ENCODE measurements around the gene RBBP8NL.

RBBP8NL gene

GRCh38 chr20:62392621-62393334 lies 34.6 kb downstream of the RBBP8NL start:
- no peak for DNase-seq (ENCODE audit: low spot score)

GRCh38 chr20:62392077-62392418 lies 35.3 kb downstream of the RBBP8NL start:
- no peak for DNase-seq (ENCODE audit: low spot score)

DNA sequence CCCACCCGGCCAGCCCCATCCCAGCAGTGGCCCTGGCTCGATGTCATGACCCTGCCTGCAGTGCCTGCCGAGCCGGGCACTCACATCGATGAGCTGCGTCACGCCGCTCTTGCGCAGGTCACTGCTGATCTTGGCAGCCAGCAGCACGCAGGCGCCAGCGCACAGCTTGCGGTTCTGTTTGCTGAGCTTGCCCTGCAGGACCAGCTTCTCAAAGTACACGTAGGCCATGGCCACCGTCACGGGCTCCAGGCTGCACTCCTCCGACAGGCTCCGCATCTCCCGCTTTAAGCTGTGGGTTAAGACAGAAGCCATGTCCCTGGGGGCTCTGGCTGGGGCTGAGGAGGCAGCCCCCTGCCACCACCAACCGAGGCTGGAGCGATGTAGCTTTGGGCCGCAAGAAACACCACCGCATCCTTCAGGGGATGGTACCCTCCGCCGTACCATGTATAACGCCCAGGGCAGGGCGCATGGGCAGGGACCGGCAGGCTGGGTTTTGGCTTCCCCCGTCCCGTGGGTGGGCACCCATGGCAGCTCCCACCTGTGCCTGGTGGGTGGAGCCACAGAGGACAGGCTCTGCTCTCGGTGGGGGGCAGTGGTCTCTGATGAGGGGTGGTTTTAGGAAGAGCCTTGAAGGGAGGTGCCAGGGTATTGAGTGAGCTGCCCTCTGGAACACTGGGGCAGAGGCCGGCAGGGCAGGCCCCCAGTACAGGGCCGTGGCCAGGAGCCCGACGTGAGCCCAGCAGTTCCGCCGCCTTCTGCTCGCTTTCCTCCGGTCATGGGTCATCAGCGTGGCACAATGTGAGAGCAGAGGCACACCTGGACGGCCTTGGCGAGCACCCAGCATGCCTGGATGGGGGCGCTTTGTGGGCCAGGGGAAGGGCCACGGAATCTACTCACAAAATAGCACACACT lies 35.9 kb downstream of the RBBP8NL start:
- no peak for DNase-seq (ENCODE audit: low spot score)

DNA sequence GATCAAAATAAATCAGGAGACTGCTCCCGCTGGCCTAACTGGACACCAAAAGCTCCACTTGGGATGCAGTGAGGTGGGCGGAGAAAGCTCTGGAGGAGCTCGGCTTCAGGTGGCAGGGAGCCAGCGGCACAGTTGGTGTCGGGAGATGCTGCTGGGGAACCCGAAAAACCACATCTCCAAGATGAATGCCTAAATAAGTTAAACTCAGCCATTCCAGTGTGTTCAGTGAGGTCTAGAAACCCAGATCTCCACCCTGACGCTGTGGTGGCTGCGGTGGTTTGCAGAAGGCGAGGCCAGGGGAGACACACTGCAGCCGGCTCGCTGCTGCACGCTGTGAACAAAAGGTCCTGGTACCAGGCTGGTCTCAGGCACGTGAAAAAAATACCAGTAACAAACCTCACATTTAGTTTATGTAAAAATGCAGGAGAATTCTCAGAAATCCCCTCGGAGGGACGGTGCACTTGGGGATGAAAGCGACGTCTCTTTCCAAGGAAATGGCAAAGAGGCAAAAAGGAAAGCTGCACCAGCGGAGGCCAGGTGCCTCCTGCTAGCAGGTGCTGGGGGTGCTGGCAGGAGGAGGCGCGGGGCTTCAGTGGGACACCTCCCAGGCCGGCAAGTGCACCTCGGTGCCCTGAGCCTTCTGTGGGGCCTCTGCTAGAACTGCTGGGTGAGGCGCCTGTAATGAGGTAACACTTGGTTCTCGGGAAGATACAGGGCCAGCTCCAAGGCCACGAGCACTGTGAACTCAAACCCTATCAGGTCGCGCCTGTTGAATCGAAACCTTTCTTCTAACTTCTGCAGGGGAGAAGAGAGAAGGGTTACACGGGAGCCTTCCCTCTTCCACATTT lies 36.8 kb downstream of the RBBP8NL start:
- no peak for DNase-seq (ENCODE audit: low spot score)

DNA sequence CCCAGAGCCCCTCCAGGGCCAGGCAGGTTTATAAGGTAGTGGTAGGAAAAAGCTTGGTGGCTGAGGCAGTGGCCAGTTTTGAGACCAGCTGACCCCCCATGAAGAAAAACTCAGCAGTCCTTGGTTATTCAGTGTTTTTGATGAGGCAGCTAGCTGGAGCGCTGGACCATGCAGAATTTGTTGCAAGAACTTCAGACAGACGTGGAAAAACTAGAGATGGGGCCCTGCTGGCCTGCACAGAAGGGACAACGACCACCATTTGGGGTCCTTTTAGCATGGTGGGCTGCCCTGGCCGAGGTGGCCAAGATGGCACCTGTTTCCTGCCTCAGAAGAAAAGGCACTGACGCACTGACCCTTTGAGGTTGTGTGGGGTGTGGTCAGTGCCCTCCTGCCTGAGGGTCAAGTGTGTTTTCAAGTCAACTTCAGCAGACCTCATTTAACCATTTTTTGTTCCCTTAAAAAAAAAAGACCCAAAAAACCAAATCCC lies 37.7 kb downstream of the RBBP8NL start:
- no peak for DNase-seq (ENCODE audit: low spot score)

DNA sequence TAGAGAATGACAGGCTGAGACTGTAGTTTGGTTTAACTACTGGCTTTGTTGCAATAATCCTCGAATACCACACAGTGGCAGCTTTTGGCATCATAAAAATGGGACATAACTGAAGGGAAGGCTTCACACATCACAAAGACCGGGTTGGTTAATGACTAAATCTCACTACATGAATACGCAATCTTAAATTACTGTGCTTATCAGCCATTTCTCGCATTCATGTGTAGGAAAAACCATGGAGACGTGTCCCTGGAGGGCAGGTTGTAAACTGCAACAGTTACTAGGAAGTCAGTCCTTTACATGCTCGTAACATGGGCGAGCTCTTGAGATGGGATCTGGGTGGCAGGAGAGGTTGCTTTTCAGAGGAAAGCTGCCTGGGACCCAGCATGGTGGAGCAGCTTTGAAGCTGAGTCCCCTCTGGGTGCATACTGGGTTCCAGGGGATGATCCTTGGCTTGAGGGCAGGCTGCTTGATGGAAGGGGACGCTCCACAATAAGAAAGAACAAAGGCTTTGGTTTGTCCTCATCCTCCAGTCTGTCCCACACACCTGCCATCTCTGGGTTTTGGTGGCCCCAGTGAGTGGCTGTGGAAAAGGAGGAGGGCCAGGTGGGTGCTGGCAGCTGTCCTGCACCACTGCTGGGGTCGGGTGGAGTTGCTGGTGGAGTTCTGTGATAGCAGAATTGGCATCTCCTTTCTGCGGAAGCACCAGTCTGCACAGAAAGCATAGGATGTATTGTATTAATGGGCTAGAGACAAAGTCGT lies 38.3 kb downstream of the RBBP8NL start:
- no peak for DNase-seq (ENCODE audit: low spot score)

DNA sequence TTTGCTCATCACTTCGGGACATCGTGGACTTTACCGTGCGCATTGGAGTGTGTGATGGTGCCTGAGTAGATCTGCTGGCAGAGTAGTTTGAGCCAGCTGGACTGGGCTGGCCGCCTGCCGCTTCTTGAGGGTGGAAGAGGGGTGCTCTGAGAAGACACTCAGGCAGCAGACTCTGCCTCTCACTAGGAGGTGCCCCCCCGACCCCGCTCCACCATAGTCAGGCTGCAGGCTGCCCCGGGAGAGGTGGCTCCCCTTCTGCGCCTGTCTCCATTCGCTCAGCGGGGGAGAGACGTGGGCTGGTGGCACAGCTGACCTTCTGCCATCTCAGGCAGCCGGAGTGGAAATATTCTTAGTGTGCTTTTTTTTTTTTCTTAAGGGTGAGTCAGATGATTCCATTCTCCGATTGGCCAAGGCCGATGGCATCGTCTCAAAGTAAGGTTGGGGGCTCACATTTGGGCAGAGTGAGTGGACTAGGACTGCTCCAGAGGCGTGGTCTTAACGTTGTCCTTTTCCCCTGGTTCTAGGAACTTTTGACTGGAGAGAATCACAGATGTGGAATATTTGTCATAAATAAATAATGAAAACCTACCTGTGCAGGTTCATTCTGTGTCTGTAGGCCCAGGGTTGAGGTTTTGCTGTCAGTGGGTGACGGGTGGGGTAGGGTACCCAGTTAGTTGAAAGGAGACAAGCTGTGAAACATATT lies 39.3 kb downstream of the RBBP8NL start:
- no peak for DNase-seq (ENCODE audit: low spot score)

GRCh38 chr20:62387219-62387913 lies 40.0 kb downstream of the RBBP8NL start:
- no peak for DNase-seq (ENCODE audit: low spot score)

GRCh38 chr20:62386383-62387218 lies 40.7 kb downstream of the RBBP8NL start, which contains the start of gene RPS21:
RPS21 (plus strand) TSS chr20:62387103; CDS start chr20:62387339, 236 bp downstream.
- DNase-seq (ENCODE audit: low spot score) = peak; percentile 96

DNA sequence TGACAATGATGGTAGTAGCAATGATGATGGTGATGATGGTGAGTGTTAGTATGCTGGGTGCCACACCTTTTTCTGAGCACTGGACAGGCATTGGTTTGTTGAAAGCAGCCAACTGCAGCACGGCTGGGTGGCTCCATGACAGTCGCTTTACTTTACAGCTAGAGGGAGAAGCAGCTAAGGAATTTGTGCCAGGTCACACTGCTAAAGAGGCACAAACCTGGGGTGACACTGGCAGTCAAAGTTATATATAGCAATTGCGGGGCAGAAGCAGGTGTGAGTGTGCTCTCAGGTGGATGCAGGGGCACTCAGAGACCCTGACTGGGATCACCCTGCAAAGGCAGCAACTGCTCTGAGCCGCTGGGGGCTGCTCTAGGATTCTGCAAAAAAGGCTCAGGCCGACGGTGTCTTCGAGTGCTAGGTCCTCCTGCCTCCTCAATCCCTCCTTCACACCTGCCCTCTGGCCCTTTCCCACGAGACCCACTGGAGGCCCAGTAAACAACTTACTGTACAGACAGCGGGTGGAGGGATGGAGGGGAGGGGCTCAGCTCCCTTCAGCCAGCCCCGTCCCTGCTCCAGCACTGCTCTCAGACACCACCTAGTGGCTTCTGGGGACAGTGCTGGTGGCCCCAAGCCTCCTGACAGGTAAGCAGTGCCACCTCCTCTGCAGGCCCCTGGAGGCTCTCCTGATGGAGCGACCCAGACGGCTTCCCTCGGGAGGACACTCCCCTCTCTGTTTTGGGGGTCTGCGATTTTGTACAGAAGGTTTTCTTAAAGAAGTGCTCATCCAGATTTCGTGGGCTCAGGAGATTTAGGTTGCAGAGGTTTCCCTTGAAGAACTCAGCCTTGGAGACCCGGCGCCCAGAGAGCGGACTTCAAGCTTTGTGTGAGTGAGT lies 44.8 kb downstream of the RBBP8NL start:
- no peak for DNase-seq (ENCODE audit: low spot score)

DNA sequence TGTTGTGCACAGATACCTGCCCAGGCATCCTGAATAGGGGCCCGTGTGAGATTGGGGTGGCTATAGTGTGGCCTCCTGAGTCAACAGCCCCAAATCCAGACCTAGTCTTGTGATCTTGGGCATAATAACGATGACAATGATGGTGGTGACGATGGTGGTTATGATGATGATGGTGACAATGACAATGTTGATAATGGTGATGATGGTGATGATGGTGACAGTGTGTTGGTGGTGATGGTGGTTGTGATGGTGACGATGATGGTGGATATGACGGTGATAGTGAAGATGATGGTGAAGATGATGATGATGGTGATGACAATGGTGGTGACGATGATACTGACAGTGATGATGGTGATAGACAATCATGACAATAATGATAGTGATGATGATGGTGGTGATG lies 45.5 kb downstream of the RBBP8NL start:
- DNase-seq (ENCODE audit: low spot score) = no peak

GRCh38 chr20:62381202-62381797 lies 46.0 kb downstream of the RBBP8NL start:
- no peak for DNase-seq (ENCODE audit: low spot score)

- DNase-seq (ENCODE audit: low spot score) = no peak
Observed at GRCh38 chr20:62378215-62378614, 49.1 kb downstream of the RBBP8NL start.

GRCh38 chr20:62377615-62378178 lies 49.6 kb downstream of the RBBP8NL start:
- DNase-seq (ENCODE audit: low spot score) = no peak

DNA sequence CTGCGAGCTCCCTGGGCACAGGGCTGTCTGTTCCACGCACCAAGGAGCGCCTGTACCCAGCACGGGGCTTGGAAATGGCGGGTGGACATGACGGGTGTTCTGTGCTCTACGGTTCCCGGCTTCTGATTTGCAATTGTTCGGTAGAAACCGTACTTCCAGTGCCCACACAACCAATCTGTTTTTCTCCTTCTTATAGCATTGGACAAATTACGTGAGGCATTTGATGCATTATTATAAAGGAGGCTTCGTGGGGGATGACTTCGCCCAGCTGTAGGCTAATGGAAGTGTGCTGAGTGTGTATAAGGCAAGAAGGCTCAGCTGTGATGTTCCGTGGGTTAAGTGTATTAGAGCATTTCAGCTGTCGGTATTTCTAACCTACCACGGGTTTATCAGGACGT lies 50.3 kb downstream of the RBBP8NL start:
- no peak for DNase-seq (ENCODE audit: low spot score)

DNA sequence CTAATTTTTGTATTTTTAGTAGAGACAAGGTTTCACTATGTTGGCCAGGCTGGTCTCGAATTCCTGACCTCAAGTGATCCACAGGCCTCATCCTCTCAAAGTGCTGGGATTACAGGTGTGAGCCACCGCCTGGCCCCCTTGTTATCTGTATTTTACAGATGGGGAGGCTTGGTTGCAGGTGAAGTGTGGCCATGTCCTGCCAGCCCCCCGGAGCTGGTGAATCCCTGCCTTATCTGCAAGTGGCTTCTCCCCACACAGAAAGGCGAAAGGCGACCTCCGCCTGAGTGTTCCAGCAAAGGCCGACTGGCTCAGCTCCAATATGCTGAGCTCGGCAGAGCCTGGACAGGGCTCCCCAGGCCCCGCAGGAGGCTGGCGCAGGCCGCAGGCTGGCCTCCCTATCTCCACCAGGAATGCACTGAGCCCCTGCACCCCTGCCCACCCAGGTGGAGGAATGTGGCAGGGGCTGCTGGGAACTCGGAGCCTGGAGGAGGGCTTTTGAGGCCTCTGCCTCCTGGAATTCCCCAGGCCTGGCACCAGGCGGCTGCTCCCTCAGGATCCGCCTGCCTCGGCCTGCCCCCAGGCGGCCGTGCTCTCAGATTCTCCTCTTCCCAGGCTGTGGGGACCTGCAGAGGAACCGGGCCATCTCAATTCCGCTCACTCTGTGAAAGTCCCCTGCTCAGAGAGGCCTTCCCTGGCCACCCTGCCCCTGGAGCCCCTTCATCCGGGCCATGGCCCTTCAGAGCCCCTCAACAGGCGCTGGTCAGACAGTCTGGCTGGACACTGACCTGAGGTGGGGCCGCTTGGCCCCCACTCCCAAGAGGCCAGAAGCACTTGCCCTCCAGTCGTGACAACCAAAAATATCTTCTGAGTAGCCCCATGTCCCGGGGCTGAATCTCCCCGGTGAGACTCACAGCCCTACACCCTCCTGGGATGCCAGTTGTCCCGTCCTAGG lies 51.0 kb downstream of the RBBP8NL start:
- DNase-seq (ENCODE audit: low spot score) = no peak

Measured in left forelimb (tissue), 1 donor.